Stimulated activated CD8-positive, alpha-beta memory T cell treated with anti-CD3 and anti-CD28 coated beads, Interleukin-12 subunit alpha, Interleukin-12 subunit beta, amount 100 ng/mL, for 24 hours (primary cell): ENCODE results near the gene C19orf73.
"Not testable (repeated sequence)": the region's sequence is repeated elsewhere in the genome, so short reads cannot be mapped to it uniquely, and the experiment has no call there.

Experiments
- DNase-seq: peaks from one replicate; pipeline ENCODE4 v3.0.0-alpha.2; 2020; ENCODE audit errors: extremely low read depth

Gene C19orf73

DNA sequence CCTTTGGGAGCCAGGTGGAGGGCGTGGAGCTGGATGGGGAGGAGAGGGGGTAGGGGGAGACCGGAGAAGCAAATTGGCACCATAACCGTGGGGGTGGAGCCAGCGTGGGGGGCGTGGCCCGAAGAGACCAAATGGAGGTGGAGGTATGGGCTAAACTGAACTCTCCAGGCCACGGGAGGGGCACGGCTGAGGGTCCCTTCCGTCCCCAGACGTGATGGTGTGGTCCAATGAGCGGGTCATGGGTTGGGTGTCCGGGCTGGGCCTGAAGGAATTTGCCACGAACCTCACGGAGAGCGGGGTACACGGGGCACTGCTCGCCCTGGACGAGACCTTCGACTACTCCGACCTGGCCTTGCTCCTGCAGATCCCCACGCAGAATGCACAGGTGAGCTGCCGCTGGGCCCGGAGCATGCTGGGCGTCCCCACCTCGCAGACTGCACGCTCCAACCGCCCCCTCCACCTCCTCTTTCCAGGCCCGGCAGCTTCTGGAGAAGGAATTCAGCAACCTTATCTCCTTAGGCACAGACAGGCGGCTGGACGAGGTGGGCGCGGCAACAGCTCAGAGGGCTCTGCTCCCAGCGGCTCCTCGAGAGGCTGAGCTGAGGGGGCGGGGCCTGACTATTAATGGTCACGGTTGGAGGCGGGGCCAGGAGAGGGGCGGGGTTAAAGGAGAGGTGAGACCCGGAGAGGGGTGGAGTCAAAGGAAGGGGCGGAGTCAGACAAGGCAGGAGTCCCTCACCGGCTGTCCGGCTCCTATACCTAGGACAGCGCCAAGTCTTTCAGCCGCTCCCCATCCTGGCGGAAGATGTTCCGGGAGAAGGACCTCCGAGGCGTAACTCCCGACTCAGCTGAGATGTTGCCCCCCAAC is 30.1 kb upstream of the C19orf73 start:
- DNase-seq = peak; percentile 56

DNA sequence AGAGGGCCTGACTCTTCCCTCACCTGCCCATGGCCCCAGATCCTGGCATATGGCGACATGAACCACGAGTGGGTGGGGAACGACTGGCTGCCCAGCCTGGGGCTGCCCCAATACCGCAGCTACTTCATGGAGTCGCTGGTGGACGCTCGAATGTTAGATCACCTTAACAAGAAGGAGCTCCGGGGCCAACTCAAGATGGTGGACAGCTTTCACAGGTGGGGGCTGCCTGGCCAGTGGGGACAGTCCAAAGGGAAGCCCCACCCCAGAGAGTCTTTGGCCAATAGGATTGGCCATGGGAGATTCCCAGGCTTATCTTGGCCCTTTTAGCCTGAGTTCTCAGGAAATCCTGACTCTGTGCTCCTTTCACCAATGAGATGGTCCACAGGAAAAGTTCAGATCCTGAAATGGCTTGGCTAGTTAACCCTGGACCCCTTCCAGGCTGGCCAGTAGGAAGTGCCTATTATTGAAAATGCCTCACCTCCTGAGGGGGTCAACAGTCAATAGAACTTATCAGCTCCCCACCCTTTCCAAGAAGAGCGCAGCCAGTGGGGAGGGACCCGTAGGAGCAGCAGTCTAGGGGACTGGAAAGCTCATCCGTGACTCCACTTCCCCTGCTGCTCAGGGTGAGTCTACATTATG is 29.2 kb upstream of the C19orf73 start:
- no peak for DNase-seq

DNA sequence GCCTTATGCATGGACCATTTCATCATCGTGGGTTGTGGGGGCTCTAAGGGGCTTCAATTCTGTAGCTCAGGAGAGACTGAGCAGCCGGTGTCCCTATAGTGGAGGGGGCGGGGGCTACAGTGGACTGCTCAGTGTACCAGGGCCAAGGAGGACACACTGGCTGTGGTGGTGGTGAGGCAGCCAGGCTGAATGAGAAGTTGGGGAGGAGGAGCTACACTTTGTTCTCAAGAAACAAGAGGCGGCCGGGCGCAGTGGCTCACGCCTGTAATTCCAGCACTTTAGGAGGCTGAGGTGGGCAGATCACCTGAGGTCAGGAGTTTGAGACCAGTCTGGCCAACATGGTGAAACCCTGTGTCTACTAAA is 27.4 kb upstream of the C19orf73 start:
- DNase-seq = not testable (repeated sequence)

DNA sequence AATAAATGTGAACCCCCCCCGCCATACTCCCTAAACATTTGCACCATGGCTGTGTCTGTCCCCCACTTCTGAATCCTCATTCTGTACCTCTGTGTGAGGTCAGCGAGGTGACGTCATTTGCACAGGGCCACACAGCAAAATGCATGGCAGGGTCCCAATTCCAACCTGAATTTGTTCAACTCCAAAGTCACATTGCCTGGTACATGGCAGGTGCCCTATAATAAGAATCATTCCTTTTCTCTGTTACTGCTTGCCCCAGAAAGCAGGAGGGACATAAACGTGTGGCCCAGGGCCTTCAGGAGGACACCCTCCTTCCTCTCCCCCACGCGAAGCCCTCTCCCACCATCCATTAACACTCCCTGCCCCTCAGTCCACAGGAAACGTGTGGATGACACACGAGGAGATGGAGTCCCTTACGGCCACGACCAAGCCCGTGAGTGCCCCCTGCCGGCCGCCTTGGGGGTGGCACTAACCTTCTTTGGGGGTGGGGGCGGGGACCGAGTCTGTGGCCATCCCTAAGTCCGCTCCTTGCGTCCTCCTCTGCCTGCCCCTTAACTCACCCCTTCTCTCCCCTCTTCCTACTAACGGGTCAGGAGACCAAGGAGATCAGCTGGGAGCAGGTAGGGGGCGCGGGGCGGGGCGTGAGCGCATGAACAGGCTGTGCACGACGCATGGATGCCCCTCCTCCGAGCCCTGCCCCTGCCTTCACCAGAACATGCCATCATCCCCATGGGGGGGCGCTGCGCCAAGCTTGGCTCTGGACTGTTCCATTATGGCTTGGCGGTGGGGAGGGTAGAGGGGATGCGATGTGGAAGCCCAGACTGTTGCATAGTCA is 26.8 kb upstream of the C19orf73 start:
- peak; percentile 35 for DNase-seq

DNA sequence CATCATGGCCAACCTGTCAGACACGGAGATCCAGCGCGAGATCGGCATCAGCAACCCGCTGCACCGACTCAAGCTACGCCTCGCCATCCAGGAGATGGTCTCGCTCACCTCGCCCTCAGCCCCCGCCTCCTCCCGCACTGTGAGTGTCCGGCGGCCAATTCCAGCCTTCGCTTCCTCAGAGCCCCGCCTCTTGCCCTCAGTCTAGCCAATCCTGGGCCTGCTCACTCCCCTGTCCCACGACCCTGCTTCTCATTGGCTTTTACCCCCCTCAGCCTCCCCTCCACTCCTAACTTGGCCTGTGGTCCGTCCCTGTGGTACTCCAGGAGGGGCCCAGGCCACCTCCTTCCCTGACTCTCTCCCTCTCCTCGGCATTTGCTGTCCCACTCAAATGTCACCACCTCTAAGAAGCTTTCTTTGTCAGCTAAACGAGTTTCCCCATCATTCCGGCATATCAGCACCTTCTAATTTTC is 24.0 kb upstream of the C19orf73 start:
- peak; percentile 37 for DNase-seq

DNA sequence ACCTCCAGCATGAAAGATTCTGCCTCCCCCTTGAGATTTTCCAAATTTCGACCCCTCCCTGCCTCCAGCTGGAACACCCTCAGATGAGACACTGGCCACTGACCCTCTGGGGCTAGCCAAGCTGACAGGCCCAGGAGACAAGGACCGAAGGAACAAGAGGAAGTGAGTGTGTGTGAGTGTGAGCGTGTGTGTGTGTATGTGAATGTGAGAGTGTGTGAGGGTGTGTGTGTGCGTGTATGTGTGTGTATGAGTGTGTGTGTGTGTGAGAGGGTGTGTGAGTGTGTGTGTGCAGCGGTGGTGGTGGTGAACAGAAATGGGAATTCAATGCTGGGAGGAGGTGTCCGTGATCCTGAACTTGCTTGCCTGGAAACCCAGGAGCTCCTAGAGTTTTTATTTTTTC is 22.4 kb upstream of the C19orf73 start:
- DNase-seq = no peak

DNA sequence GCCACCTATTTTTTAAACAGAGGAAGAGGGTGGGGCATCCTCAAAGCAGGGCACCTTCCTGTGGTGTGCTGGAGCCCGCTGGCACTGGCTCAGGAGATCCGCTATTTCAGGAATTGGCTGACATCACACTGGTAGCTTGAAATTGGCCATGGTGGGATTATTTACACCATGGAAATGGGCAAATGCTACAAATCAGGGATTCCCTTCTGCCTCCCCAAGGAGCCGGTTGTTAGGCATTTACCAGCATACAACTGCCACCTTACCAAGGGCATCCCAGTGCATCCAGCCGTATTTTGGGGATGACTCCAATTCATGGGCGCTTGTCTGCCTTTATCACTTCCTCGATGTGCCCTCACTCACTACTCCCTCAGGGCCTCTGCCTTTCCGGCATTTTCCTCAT is 22.0 kb upstream of the C19orf73 start:
- DNase-seq = no peak

DNA sequence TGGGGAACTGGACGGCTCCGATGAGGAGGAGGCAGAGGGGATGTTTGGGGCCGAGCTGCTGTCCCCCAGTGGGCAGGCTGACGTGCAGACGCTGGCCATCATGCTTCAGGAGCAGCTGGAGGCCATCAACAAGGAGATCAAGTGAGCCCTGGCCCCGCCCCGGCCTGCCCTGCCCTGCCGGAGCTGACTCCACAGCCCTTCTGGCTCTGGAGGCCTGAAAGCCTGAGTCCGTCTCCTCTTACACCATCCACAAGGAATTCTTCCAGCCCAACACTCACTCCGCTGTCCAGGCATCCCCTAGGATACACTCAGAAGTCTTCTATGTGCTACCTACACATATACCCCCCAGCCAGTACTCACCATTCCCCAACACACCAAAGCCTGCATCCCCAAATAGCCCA is 17.8 kb upstream of the C19orf73 start:
- no peak for DNase-seq

DNA sequence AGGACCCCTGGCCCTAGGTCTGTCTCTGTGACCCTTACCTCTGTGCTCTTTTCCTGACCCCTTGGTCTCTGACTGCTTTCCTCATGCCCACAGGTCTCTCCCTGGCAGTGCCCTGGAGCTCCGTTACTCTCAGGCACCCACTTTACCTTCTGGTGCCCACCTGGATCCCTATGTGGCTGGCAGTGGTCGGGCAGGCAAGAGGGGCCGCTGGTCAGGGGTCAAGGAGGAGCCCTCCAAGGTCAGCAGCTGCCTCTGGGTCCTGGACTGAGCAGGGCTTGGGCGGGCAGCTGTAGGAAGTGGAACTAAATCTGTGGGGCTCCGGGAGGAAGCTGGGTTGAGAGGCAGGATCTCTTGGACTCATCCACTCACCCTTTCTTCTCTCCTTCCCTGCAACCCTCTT is 16.7 kb upstream of the C19orf73 start:
- DNase-seq = no peak

DNA sequence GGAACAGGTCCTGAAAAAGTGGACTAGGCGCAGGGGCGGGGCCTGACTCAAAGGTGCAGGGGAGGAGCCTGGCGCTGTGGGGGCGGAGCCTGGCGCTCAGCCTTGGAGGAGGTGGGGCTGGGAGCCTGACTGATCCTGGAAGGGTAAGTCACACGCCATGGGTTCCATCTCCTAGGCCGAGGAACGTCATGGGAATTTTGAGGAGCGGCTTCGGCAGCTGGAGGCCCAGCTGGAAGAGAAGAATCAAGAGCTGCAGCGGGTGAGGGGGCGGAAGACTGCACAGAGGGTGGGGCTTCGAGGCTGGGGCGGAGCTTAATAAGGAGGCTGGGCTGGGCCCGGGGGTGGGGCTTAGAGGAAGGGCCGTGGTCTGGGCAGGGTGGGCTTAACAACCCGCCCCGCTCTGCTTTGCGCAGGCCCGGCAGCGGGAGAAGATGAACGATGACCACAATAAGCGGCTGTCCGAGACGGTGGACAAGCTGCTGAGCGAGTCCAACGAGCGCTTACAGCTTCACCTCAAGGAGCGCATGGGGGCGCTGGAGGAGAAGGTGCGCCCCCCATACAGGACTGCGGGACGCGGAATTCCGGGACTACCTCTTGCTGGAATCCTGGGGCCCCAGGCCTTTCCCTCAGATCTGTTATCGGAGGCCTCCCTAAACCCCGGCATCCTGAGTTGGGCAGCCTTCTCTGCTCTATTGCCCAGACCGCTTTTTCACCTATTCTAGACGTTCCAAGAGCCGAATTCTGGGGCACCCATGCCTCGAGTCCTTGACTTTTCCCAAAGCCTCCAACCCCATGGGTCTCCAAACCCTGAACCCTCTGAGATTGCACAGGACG is 14.9 kb upstream of the C19orf73 start:
- DNase-seq = no peak

DNA sequence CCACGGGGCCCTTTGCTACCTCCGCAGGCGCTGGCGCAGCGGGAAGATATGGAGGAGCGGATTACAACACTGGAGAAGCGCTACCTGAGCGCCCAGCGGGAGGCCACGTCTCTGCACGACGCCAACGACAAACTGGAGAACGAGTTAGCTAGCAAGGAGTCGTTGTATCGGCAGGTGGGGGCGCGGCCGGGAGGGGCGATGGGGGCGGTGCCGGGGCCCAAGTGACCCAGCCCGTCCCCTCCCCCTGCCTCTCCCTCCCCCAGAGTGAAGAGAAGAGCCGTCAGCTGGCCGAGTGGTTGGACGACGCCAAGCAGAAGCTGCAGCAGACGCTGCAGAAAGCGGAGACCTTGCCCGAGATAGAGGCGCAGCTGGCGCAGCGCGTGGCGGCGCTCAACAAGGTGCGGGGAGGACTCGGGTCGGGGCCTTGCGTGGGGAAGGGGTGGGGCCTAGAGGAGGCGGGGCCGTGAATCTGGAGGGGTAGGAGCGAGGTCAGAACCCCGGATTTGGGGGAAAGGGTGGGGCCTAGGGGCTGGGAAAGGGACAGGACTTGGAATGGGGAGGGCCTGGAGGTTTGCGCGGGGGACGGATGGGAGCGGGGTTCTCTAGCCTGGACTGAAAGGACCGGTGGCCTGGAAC is 14.1 kb upstream of the C19orf73 start:
- no peak for DNase-seq

DNA sequence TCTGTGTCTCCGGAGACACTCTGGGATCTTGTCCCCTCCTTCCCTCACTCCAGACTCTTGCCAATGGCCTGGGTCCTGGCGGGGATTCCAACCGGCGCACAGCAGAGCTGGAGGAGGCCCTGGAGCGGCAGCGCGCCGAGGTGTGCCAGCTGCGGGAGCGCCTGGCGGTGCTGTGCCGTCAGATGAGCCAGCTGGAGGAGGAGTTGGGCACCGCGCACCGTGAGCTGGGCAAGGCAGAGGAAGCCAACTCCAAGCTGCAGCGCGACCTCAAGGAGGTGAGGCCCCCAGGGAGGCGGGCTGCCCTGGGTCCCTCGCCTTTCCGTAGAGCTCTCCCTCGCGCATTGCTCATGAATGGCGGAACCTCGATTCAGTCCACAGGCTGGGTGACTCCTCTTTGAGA is 11.4 kb upstream of the C19orf73 start:
- no peak for DNase-seq

DNA sequence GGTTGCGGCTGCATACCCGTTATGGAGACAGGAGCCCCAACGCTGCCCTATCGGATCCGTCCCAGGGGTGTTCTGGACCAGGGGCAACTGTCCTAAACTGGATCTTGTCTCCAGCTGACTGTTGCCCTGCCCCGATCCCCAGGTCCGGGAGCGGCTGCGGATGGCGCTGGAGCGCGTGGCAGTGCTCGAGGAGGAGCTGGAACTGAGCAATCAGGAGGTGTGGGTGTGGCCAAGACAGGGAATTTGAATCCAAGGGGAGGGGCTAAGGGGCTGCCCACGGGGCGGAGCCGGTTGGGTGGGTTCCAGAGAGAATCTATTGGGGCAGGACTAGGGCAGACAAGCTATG is 10.3 kb upstream of the C19orf73 start:
- no peak for DNase-seq

DNA sequence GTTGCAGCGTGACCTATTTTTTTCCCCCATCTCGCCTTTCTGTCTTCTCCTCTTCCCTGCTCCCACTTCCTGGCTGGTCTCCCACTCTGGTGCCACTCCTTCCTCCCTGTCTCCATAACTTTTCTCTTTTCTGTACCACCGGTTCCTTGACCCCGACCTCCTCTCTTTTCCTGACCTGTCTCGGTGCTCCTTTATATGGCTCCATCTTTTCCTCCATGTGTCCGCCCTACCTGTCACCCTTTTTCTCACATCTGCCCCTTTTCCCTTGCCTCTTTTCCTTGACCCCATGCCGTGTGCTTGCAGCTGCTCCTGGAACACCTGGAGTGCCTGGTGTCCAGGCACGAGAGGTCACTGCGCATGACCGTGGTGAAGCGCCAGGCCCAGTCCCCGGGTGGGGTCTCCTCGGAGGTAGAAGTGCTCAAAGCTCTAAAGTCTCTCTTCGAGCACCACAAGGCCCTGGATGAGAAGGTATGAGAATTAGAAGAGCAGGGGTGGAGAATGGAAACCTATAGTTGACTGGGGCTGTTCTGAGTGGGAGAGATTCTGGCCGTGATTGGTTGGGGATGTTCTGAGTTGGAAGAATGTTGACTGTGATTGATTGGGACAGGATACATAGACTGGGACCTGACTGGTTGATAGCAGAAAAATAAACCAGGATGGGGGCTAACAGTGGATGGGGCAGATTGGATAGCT is 9.7 kb upstream of the C19orf73 start:
- DNase-seq = no peak

DNA sequence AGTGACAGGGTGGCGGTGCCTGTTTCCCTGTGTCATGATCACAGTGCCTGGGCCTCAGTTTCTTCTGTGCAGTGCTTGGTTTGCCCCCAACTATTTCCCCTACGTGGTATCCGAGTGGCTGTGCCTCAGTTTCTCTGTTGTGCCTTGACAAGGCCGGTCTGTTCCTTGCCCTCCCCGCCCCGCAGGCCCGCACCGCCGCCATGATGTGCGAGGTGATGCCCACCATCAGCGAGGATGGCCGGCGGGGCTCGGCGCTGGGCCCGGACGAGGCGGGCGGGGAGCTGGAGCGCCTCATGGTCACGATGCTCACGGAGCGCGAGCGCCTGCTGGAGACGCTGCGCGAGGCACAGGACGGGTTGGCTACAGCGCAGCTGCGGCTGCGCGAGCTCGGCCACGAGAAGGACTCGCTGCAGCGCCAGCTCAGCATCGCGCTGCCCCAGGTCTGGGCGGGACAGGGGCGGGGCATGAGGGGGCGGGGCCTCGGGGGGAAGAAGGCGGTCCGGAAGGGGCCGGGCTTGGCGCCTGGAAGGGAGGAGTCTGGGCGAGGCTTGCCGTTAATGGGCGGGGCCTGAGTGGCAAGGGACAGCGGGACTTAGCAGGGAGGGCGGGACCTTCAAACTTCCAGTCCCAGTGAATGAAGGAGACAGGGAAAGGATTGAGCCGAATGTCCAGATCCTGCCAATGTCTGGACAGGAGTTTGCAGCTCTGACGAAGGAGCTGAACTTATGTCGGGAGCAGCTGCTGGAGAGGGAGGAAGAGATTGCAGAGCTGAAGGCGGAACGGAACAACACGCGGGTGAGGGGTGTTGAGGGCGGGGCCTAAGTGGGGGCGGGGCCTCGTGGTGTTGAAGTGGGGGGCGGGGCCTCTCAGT is 9.0 kb upstream of the C19orf73 start:
- DNase-seq = peak; percentile 81

DNA sequence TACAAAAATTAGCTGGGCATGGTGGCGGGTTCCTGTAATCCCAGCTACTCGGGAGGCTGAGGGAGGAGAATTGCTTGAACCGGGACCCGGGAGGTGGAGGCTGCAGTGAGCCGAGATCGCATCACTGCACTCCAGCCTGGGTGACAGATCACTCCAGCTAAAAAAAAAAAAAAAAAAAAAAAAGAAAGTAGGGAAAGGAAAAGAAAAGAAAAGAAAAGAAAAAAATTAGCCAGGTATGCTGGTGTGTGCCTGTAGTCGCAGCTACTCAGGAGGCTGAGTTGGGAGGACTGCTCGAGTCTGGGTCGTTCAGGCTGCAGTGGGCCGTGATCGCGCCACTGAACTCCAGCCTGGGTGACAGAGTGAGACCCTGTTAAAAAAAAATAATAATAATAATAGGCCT is 8.3 kb upstream of the C19orf73 start:
- DNase-seq = not testable (repeated sequence)

DNA sequence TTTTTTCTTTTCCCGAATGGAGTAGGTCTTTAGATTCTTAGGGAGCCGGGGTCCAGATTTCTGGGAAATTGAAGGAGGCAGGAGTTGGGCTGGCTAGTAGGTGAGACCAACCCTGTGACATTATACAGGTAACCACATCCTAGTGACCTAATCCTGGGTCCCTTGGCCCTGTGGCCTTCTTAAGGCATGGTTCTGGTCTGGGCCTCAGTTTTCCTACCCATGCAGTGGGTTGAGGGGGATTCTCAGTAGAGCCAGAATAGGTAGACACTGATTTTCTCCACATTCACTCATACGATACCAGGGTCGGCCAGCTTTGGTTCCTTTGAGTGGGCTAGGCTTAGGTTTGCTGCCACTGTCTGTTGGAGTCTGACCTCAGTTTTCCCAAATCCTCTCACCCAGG is 7.6 kb upstream of the C19orf73 start:
- no peak for DNase-seq

DNA sequence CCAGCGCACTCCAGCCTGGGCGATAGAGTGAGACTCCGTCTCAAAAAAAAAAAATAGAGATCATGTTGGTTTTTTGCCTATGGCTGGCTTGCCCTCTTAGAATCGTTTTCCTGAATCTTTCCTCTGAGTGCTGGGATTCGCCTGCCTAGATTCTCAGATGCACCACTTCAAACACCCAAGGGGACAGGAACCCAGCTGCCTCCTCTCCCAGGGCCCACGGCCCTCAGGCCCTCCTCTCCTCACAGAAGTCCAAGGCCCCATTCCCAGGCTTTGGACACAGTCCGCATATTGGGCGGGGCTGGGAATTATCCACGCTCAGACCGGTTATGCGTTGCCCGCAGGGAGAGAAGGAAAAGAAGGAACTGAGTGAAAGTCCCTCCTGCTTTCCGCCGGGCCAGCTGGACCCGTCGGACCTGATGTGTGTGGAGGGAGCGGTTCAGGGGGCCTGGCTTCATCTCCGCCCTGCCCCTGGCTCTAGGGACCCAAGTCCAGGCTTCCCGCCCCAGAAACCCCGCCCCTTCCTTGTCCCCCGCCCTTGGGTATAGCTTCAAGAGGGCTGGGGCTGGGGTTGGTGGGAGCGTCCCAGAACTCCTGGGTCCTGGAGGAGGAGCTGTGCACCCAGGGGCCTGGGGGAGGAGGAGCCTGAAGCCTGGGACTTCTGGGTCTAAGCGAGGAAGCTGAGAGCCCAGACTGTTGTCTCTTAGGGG is 6.2 kb upstream of the C19orf73 start:
- no peak for DNase-seq

DNA sequence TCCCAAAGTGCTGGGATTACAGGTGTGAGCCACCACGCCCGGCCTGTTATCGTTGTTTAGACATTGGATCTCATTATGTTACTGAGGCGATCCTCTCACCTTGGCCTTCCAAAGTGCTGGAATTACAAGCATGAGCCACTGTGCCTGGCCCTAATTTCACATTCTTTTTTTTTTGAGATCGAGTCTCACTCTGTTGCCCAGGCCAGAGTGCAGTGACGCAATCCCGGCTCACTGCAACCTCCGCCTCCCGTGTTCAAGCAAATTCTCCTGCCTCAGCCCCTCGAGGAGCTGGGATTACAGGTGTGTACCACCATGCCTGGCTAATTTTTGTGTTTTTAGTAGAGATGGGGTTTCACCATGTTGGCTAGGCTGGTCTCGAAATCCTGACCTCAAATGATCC is 4.3 kb upstream of the C19orf73 start:
- DNase-seq = not testable (repeated sequence)
